ENCODE results near the gene AOPEP.

DNA sequence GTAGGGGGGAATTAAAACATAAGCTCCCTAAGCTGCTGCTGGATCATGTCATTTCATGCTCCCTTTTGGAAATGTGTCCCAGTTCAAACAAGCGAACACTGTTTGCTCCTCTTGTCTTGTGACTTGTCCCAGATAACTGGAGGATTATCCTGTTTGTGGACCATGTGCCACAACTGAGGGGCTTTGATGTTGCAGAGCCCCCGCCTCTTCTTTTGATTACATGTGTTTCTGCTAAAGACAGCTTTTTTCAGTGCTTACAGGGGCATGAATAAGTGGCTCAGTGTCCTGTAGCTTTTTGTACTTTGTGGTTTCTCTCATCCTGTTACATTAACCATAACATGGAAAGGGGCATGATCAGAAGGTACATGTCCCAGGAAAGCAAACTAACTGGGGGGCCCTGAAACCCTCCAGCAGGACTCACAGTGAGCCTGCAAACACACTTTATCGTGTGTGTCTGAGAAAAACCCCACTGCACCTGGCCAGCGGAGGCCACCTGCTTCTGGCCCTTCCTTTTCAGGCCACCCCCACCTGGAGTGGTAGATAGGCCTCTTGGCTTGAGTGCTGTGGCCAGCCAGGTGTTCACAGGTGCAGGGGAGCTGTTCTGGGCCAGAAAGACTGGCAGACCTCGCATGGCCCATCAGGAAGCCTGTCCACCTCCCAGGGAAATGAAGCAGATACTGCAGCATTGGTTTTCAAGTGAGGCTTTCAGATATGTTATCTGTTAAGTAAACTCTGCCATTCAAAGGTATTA lies 305.4 kb downstream of the AOPEP start:
- TF ChIP-seq, protein P1, sequence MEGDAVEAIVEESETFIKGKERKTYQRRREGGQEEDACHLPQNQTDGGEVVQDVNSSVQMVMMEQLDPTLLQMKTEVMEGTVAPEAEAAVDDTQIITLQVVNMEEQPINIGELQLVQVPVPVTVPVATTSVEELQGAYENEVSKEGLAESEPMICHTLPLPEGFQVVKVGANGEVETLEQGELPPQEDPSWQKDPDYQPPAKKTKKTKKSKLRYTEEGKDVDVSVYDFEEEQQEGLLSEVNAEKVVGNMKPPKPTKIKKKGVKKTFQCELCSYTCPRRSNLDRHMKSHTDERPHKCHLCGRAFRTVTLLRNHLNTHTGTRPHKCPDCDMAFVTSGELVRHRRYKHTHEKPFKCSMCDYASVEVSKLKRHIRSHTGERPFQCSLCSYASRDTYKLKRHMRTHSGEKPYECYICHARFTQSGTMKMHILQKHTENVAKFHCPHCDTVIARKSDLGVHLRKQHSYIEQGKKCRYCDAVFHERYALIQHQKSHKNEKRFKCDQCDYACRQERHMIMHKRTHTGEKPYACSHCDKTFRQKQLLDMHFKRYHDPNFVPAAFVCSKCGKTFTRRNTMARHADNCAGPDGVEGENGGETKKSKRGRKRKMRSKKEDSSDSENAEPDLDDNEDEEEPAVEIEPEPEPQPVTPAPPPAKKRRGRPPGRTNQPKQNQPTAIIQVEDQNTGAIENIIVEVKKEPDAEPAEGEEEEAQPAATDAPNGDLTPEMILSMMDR (IDR thresholded peaks at IDR 0.05 in 8 of 11, conservative IDR thresholded peaks at IDR 0.05 in 3 of 11): no peak
- TF ChIP-seq POLR2A (IDR thresholded peaks at IDR 0.05): no peak
- TF ChIP-seq POLR2AphosphoS5 (IDR thresholded peaks at IDR 0.05): no peak

Data from spleen (tissue), 7 donors.